Thymus (tissue), 11 donors: ENCODE measurements around the gene CMKLR1. TPM values are rescaled to one million over a fixed set of nuclear protein-coding genes. Genes with fewer than 3 reads are reported as not detected.

ENCODE experiments used
- DNase-seq, 9 donors: peaks; one replicate each; pipeline ENCODE4 v3.0.0-alpha.2; 2013; ENCODE audit warnings: low spot score in 9 of 9, low read depth in 6 of 9, missing footprints in 1 of 9
- H3K27ac ChIP-seq, 2 donors: one replicate each; pipeline ENCODE4 v1.5.1; 2013; ENCODE audit warnings: control low read depth in 1 of 2, low read depth in 1 of 2, low read length in 1 of 2, mild to moderate bottlenecking in 1 of 2, moderate library complexity in 1 of 2
- H3K27me3 ChIP-seq, 2 donors: one replicate each; pipeline ENCODE4 v1.5.1; 2013; ENCODE audit warnings: low read length in 1 of 2; ENCODE audit not compliant: control insufficient read depth in 2 of 2, insufficient read depth in 1 of 2
- H3K36me3 ChIP-seq, 2 donors: one replicate each; pipeline ENCODE4 v1.5.1; 2013; ENCODE audit warnings: low read length in 1 of 2, mild to moderate bottlenecking in 1 of 2, moderate library complexity in 1 of 2; ENCODE audit not compliant: control insufficient read depth in 2 of 2, insufficient read depth in 2 of 2
- H3K4me1 ChIP-seq, 2 donors: one replicate each; pipeline ENCODE4 v1.5.1; 2013; ENCODE audit warnings: low read length in 2 of 2; ENCODE audit not compliant: control insufficient read depth in 2 of 2, insufficient read depth in 2 of 2
- H3K4me3 ChIP-seq, 2 donors: one replicate each; pipeline ENCODE4 v1.5.1; 2013; ENCODE audit warnings: low read length in 2 of 2, control low read depth in 1 of 2, mild to moderate bottlenecking in 1 of 2
- H3K9me3 ChIP-seq, 2 donors: one replicate each; pipeline ENCODE4 v1.5.1; 2013; ENCODE audit warnings: low read length in 1 of 2, mild to moderate bottlenecking in 1 of 2; ENCODE audit not compliant: control insufficient read depth in 2 of 2, insufficient read depth in 1 of 2
- WGBS: extraction: QIAGEN DNeasy Blood & Tissue Kit; methylation state at CpG from one replicate; pipeline ENCODE4 v1.1.7; 2013; 5-methylcytosine and 5-hydroxymethylcytosine counted together
- polyA plus RNA-seq: library from polyadenylated mRNA; stranded (reverse); fragments of 200-250 nt; gene quantifications from one replicate; pipeline ENCODE4 v1.2.3, GENCODE V29; 2013
- total RNA-seq: library from RNA; stranded (reverse); fragments of 120-200 nt; gene quantifications from one replicate; pipeline ENCODE4 v1.2.4, GENCODE V29; 2013
- donor health status: healthy.

The CMKLR1 gene
- total and polyA plus RNA-seq, 2 donors = 4.4 to 4.5 TPM

DNA sequence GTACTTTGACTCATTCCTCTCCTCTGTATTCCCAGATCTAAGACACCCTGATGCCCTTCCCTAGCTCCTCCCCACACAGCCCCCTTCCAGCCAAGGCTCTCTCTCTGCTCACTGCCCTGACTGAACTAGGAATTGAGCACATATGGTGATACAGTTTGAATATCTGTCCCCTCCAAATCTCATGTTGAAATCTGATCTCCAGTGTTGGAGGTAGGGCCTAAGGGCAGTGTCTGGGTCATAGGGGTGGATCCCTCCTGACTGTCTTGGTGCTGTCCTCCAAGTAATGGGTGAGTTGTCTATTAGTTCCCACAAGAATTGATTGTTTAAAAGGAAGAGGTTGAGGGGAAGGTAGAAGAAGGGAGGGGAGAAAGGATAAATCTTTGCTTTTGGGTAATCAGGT is 17.4 kb downstream of the CMKLR1 start:
- H3K36me3 ChIP-seq = no peaks in the 10 kb centered on the region
- no peaks in the 10 kb centered on the region for H3K4me1 ChIP-seq
- no peak overlapping the region for H3K4me3 ChIP-seq
- peaks cover 0 to 2% of the 10 kb centered on the region in 2 donors for H3K27me3 ChIP-seq
- no peak for DNase-seq
- H3K27ac ChIP-seq = no peak overlapping the region
- no peaks in the 10 kb centered on the region for H3K9me3 ChIP-seq

DNA sequence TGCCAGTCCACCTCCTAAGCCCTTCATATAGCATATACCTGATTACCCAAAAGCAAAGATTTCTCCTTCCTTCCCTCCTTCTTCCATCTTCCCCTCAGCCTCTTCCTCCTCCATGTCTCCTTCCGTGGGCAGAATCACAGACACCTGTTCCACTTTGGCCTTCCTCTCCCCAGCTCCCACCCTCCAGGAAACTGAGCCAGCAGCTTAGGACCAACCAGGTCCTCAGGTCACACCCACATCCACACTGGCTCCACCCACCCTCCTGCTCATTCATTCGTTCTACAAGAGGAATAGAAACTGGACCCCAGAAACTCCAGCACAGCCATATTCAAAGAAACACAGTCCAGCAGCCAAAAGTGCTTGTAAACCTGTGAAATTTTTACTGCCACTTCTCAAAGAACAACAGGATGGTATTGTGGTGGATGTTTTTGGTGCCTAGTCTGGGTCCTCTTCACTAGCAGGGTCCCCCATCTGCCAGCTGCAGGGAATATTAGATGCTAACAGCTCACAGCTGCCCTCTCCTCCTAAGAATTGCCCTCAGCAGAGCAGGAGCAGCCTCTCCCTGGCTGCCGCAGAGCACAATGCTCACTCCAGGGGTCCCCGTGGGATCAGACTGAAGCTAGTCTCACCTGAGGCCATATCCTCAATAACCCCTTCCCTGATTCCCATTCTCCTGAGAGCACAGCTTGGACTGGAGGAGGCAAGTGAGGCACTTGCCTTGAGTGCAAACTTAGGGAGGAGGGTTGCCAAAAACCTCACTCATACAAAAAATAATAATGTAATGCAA is 18.4 kb downstream of the CMKLR1 start:
- H3K9me3 ChIP-seq = no peaks in the 10 kb centered on the region
- no peaks in the 10 kb centered on the region for H3K36me3 ChIP-seq
- H3K4me3 ChIP-seq = no peak overlapping the region
- peaks cover 0 to 2% of the 10 kb centered on the region in 2 donors for H3K27me3 ChIP-seq
- H3K4me1 ChIP-seq = no peaks in the 10 kb centered on the region
- no peak for DNase-seq
- H3K27ac ChIP-seq = no peak overlapping the region
- 47% methylated on average over 4 of the region's 4 CpGs for WGBS

DNA sequence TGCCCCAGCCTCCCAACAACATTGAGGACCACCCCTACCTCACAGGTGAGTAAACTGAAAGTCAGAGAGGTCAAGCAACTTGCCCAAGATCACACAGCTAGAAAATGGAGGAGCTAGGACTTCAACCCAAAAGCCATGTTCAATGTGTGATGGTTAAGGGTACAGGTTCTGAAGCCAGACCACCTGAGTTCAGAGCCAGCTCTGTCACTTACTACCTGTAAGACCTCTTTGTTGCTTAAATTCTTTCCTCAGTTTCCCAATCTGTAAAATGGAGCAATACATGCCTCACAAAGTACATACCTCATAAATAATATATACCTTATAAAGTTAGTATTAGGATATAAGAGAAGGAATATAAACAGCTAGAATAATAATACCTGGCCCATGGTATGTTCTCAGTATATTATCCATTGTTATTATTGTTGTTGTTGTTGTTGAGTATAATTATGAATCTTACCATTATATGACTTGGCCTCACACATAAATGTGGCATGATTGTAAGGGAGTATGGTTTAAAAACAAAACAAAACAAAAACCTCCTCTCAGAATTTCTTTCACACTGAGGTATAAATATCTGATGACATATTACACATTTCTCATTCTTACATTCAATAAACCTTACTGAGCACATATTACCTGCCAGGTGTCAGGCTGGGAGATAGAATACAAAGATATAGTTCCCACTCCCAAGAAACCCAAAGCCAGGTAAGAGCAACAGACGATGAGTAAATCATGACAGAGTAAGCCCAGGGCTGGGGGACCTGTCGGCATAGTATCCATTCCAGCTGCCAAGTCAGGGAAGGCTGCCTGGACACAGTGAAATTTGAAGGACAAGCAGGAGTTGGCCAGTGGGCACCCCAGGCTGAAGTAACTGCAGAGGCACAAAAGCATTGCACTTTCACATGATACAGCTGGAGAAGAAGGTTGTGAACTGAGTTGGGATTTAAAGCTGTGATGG is 19.6 kb downstream of the CMKLR1 start:
- DNase-seq = no peak
- H3K27ac ChIP-seq = no peak overlapping the region
- H3K27me3 ChIP-seq = peaks cover 0 to 2% of the 10 kb centered on the region in 2 donors
- H3K4me1 ChIP-seq = no peaks in the 10 kb centered on the region
- no peak overlapping the region for H3K4me3 ChIP-seq
- H3K9me3 ChIP-seq = no peaks in the 10 kb centered on the region
- H3K36me3 ChIP-seq = no peaks in the 10 kb centered on the region
- WGBS = 95% methylated on average over 2 of the region's 2 CpGs

DNA sequence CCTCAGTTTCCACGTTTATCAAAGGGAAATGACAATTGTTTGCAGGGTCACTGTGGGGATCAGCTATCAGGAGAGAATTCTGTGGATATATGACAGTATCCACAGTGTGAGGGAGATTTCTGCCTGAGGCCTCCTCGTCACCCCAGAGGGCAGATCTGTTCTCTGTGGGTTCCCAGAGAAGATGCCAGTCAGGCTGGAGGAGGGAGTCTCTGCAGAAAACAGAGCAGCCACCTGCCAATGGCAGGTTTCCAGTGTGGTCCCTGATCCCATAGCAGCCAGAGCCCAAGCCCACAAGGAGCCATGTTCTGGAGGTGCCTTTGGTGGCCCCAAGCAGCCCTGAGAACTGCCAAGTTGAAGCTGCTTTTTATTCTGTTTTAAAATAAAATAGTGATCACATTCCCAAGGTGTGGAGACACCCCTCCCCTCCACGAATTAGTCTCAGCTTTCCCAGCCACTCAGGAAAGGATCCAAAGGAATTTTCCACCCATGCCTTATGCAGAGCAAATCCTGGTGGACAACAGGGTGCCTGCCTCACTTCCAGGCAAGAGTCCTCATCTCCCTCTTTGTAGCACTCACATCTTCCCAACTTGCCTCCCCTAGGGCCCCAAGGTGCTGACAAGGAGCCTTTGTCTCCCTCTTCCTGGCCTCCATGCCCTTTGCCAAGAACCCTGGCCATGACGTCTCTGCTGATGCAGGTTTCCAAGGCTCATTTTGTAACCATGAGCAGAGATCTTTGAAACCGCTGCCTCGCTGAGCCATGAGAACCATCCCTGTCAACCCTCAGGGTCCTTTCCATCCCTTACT is 20.4 kb downstream of the CMKLR1 start:
- Histone ChIP-seq H3K4me3 (no peak overlapping the region), H3K4me1 (peaks cover 4 to 7% of the 10 kb centered on the region in 2 donors), H3K27me3 (peaks cover 0 to 2% of the 10 kb centered on the region in 2 donors), H3K9me3 (no peaks in the 10 kb centered on the region), H3K36me3 (no peaks in the 10 kb centered on the region), H3K27ac (no peak overlapping the region)
- DNase-seq = no peak
- 88% methylated on average over 6 of the region's 6 CpGs for WGBS

DNA sequence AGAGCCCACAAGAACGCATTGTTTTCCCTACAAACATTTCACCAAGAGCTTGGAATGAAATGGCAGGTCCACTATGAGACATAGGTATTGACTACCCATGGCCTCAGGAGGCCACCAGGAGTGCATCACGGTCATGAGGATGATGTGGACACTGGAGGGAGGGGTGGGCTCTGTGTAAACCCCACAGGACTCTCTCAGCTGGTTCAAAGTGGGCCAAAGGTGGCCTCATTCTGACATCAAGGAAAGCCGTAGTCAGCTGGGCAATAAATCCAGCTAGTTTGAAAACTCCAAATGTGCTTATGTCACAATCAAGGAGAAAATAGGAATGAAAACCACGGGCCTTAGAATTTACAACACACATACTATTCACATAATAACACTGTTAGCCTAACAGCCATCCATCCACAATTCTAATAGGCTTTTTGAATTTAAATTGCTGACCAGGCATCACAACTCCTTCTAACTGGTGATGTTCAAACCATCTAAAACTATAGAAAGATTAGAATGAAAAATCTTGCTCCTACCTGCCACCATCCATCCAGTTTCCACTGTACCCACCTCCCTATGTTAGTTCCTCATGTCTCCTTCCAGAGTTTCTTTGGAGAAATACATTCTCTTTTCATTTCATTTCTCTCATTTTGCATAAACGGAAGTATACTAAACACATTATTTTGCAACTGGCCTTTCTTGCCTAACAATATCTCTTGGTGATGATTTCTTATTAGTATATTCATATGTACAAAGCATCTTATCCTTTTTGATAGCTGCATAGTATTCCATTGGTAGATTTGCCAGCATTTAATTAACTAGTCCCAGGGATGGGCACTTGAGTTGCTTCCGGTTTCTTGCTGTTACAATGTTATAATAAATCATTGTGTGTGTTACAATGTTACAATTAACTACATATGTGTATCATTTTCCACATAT is 21.5 kb downstream of the CMKLR1 start:
- DNase-seq = no peak
- no peak overlapping the region for H3K27ac ChIP-seq
- H3K9me3 ChIP-seq = no peaks in the 10 kb centered on the region

DNA sequence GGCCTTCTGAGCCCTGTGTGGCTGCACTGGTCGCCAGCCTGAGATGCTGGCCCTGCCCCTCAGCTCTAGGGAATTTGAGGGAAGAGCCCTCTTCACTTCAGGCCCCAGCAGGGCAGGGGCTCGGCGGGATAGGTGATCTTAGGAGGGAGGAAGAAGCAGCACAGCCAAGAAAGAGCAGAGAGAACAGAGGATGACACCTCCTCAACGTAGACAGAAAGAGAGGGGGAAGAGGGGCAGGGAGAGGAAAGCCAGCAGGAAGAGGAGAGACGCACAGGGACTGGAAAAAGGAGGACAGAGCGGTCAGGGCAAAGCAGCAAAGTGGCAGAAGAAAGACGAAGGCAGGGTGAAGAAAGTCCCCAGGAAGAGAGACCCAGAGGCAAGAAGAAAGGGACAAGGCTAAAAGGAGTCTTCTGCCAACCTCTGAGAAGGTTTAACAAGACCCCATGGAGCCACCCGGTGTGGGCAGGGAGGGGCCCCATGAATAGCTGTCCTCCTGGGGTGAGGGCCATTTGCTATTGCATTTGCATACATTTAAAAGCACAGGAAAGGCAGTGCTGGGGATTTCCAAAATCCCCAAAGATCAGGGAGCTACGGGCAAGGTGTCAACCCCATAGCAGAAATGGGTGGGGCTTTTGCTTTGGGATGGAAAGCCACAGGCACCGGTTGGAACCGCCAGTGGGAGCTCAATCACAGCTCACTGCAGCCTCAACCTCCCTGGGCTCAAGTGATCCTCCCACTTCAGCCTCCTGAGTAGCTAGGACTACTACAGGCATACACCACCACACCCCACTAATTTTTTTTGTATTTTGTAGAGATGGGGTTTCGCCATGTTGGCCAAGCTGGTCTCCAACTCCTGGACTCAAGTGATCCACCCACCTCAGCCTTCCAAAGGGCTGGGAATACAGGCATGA is 22.7 kb downstream of the CMKLR1 start:
- no peak overlapping the region for H3K27ac ChIP-seq
- no peak for DNase-seq
- H3K36me3 ChIP-seq = no peaks in the 10 kb centered on the region
- no peaks in the 10 kb centered on the region for H3K9me3 ChIP-seq
- peaks cover 4 to 22% of the 10 kb centered on the region in 2 donors for H3K4me1 ChIP-seq
- WGBS = 82% methylated on average over 12 of the region's 12 CpGs
- peaks cover 0 to 2% of the 10 kb centered on the region in 2 donors for H3K27me3 ChIP-seq
- H3K4me3 ChIP-seq = no peak overlapping the region

More for the DNA sequence above, 21.5 kb downstream of the CMKLR1 start:
- no peaks in the 10 kb centered on the region for H3K36me3 ChIP-seq
- H3K4me1 ChIP-seq = peaks cover 4 to 18% of the 10 kb centered on the region in 2 donors
- no peak overlapping the region for H3K4me3 ChIP-seq
- H3K27me3 ChIP-seq = peaks cover 0 to 2% of the 10 kb centered on the region in 2 donors
- 89% methylated on average over 6 of the region's 6 CpGs for WGBS

DNA sequence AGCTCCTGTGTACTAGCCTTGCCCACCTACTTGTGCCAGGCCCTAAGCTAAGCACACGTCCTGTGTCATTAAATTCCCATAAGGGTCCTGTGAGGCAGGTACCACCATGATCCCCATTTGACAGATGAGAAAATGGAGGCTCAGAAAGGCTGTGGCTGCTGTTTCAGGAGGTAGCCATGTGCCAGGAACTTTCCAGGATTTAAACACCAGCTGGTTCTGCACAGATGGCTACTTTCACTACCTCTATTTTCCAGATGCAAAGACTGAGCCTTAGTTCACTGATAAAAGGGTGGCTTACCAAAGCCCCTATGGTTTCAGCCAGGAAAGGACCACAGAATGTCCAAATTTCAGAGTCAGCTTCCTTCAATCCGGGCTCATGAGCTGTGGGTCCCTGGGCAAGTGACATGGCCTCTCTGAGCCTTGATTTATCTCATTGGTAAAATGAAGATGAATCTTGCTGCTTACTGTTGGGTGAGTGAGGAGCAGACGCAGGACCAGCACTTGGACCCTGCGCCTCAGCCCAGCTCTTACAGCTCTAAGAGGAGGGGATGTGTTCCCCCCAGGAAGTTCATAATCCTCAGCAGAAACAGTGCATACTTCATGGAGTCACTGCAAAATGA is 23.5 kb downstream of the CMKLR1 start:
- no peaks in the 10 kb centered on the region for H3K36me3 ChIP-seq
- no peak overlapping the region for H3K27ac ChIP-seq
- WGBS = 95% methylated on average over 4 of the region's 4 CpGs
- peaks cover 4 to 22% of the 10 kb centered on the region in 2 donors for H3K4me1 ChIP-seq
- H3K9me3 ChIP-seq = no peaks in the 10 kb centered on the region
- H3K4me3 ChIP-seq = no peak overlapping the region
- no peaks in the 10 kb centered on the region for H3K27me3 ChIP-seq
- DNase-seq = no peak
